CD4-positive, alpha-beta T cell (primary cell): Measurements from ENCODE around the gene ATG10. TPM values are rescaled to one million over a fixed set of nuclear protein-coding genes. Genes with fewer than 3 reads are reported as not detected.
"Not testable (repeated sequence)": the region's sequence is repeated elsewhere in the genome, so short reads cannot be mapped to it uniquely, and the experiment has no call there.

Source experiments
- ATAC-seq: fragments of 200-7000 bp; cut with Tn5 transposase; one replicate; pipeline ENCODE4 v1.10.0; 2022; ENCODE audit warnings: mild to moderate bottlenecking; ENCODE audit not compliant: poor library complexity
- CTCF ChIA-PET: fragments of 350-600 bp; sonication (Branson Sonifier 250); formaldehyde crosslinking; loops from one replicate; lab custom pipeline; 2021; ENCODE audit warnings: antibody characterized with exemption, inconsistent platforms; lab: Charles Lee
- POLR2A ChIA-PET: fragments of 350-600 bp; sonication (Branson Sonifier 250); formaldehyde crosslinking; loops from one replicate; lab custom pipeline; 2021; ENCODE audit warnings: antibody characterized with exemption, inconsistent platforms; lab: Charles Lee
- DNase-seq, 14 experiments: peaks; one replicate each; pipeline ENCODE4 v3.0.0-alpha.2; 2013 to 2020; ENCODE audit warnings: mixed read lengths in 2 of 14
- H3K27ac ChIP-seq, 2 donors: one replicate each; pipeline versions ENCODE4 v1.5.1 to v1.7.0; 2013; ENCODE audit warnings: low read length in 2 of 2, low read depth in 1 of 2, mild to moderate bottlenecking in 1 of 2
- H3K27me3 ChIP-seq, 2 experiments: 1 replicate in 1 of 2; 2 replicates in 1 of 2; pipeline versions ENCODE4 v1.6.1 to v1.7.0; 2013; ENCODE audit warnings: low read length in 2 of 2, control low read depth in 1 of 2, mild to moderate bottlenecking in 1 of 2, moderate library complexity in 1 of 2; ENCODE audit not compliant: insufficient read depth in 2 of 2, control insufficient read depth in 1 of 2
- H3K36me3 ChIP-seq: one replicate; pipeline ENCODE4 v1.6.1; 2013; ENCODE audit warnings: low read length, control low read depth; ENCODE audit not compliant: insufficient read depth
- H3K4me1 ChIP-seq: one replicate; pipeline ENCODE4 v1.6.1; 2013; ENCODE audit warnings: low read length, control low read depth; ENCODE audit not compliant: insufficient read depth
- H3K4me3 ChIP-seq: one replicate; pipeline ENCODE4 v1.5.1; 2013; ENCODE audit warnings: mild to moderate bottlenecking, low read length, moderate library complexity
- H3K9me3 ChIP-seq, 2 experiments: 1 replicate in 1 of 2; 2 replicates in 1 of 2; pipeline versions ENCODE4 v1.6.1 to v1.7.0; 2013; ENCODE audit warnings: low read length in 2 of 2, mild to moderate bottlenecking in 2 of 2, control low read depth in 1 of 2, moderate library complexity in 1 of 2; ENCODE audit not compliant: control insufficient read depth in 1 of 2, insufficient read depth in 1 of 2
- H3K27ac Mint-ChIP-seq: one replicate; pipeline ENCODE4 v1.8.0; 2020; ENCODE audit warnings: mixed read lengths
- H3K27me3 Mint-ChIP-seq: one replicate; pipeline ENCODE4 v1.8.0; 2021; ENCODE audit warnings: mixed read lengths
- H3K36me3 Mint-ChIP-seq: one replicate; pipeline ENCODE4 v1.8.0; 2021; ENCODE audit warnings: low read depth, mixed read lengths
- H3K4me1 Mint-ChIP-seq: one replicate; pipeline ENCODE4 v1.8.0; 2021; ENCODE audit warnings: low read depth, mixed read lengths
- H3K4me3 Mint-ChIP-seq: one replicate; pipeline ENCODE4 v1.8.0; 2020; ENCODE audit warnings: mild to moderate bottlenecking, mixed read lengths
- H3K9me3 Mint-ChIP-seq: one replicate; pipeline ENCODE4 v1.8.0; 2020; ENCODE audit warnings: mixed read lengths
- intact Hi-C, 2 experiments: fragments of 100-400 bp; cut with DNase I in 1 of 2; cut with micrococcal nuclease in 1 of 2; formaldehyde crosslinking; loops; one replicate each; pipeline versions ENCODE4 v1.15.1 to v1.9.0; 2023 to 2025; cut with DNase I, micrococcal nuclease
- total RNA-seq, 174 experiments: library from RNA in 2 of 174; stranded (reverse) in 2 of 174; gene quantifications; one replicate each; pipeline ENCODE4 v1.2.3 and lab custom pipeline; 2021 to 2026
- TF ChIP-seq, protein P1 (sequence below): fragments of 200-600 bp; IDR thresholded peaks from one replicate; pipeline ENCODE4 v1.8.0; 2022; ENCODE audit warnings: antibody characterized with exemption, mild to moderate bottlenecking

The ATG10 gene
- total RNA-seq, 2 experiments from 2014 or later, result 4.7 to 5.3 TPM

DNA sequence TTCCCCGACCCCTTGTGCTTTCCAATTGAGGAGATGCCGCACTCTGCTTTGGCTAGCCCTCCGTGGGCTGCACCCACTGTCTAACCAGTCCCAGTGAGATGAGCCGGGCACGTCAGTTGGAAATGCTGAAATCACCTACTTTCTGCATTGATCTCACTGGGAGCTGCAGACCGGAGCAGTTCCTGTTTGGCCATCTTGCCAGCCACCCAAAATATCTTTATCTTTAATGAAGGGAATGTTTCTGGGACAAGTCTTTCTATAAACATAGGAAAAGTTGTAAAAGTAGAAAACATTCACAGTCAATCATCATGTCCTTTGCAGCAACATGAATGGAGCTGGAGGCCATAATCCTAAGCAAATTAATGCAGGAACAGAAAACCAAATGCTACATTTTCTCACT is 158.8 kb downstream of the ATG10 start:
- Histone ChIP-seq H3K4me1 (no peaks in the 10 kb centered on the region), H3K9me3 (peaks cover 0 to 7% of the 10 kb centered on the region in 2 experiments), H3K27ac (no peak overlapping the region), H3K4me3 (no peak overlapping the region), H3K27me3 (no peaks in the 10 kb centered on the region), H3K36me3 (no peaks in the 10 kb centered on the region)
- DNase-seq (no peak), ATAC-seq (no peak)
- TF ChIP-seq, protein P1, sequence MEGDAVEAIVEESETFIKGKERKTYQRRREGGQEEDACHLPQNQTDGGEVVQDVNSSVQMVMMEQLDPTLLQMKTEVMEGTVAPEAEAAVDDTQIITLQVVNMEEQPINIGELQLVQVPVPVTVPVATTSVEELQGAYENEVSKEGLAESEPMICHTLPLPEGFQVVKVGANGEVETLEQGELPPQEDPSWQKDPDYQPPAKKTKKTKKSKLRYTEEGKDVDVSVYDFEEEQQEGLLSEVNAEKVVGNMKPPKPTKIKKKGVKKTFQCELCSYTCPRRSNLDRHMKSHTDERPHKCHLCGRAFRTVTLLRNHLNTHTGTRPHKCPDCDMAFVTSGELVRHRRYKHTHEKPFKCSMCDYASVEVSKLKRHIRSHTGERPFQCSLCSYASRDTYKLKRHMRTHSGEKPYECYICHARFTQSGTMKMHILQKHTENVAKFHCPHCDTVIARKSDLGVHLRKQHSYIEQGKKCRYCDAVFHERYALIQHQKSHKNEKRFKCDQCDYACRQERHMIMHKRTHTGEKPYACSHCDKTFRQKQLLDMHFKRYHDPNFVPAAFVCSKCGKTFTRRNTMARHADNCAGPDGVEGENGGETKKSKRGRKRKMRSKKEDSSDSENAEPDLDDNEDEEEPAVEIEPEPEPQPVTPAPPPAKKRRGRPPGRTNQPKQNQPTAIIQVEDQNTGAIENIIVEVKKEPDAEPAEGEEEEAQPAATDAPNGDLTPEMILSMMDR, result no peak
- no peaks in the 10 kb centered on the region for H3K27me3 Mint-ChIP-seq
- peaks cover 23% of the 10 kb centered on the region for H3K9me3 Mint-ChIP-seq
- CTCF ChIA-PET, result no interaction called here
- H3K4me3 Mint-ChIP-seq, result no peak overlapping the region
- POLR2A ChIA-PET, result no interaction called here
- no peaks in the 10 kb centered on the region for H3K4me1 Mint-ChIP-seq
- intact Hi-C loops, result no loop called here
- peaks cover 67% of the 10 kb centered on the region for H3K36me3 Mint-ChIP-seq
- H3K27ac Mint-ChIP-seq, result no peak overlapping the region

DNA sequence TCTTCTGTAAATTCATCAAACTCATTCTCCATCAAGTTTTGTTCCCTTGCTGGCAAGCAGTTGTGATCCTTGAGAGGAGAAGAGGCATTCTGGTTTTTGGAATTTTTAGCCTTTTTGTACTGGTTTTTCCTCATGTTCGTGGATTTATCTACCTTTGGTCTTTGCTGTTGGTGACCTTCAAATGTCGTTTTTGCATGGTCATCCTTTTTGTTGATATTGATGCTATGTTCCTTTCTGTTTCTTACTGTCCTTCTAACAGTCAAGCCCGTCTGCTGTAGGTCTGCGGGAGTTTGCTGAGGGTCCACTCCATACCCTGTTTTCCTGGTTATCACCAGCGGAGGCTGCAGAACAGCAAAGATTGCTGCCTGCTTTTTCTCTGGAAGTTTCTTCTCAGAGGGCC is 165.4 kb downstream of the ATG10 start:
- Mint-ChIP-seq H3K9me3 (peaks cover 11% of the 10 kb centered on the region), H3K36me3 (peaks cover 46% of the 10 kb centered on the region), H3K27me3 (no peaks in the 10 kb centered on the region), H3K27ac (no peak overlapping the region), H3K4me1 (no peaks in the 10 kb centered on the region), H3K4me3 (no peak overlapping the region)
- TF ChIP-seq, protein P1, result no peak
- Histone ChIP-seq H3K27me3 (no peaks in the 10 kb centered on the region), H3K36me3 (no peaks in the 10 kb centered on the region), H3K4me3 (no peak overlapping the region), H3K4me1 (no peaks in the 10 kb centered on the region), H3K9me3 (peaks cover 0 to 3% of the 10 kb centered on the region in 2 experiments), H3K27ac (no peak overlapping the region)
- intact Hi-C loops, result no loop called here
- ChIA-PET POLR2A (no interaction called here), CTCF (no interaction called here)
- no peak for ATAC-seq
- no peak for DNase-seq

DNA sequence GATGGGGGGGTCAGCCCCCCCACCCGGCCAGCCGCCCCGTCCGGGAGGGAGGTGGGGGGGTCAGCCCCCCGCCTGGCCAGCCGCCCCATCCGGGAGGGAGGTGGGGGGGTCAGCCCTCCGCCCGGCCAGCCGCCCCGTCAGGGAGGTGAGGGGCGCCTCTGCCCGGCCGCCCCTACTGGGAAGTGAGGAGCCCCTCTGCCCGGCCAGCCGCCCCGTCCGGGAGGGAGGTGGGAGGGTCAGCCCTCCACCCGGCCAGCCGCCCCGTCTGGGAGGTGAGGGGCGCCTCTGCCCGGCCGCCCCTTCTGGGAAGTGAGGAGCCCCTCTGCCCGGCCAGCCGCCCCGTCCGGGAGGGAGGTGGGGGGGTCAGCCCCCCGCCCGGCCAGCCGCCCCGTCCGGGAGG is 168.0 kb downstream of the ATG10 start:
- H3K36me3 ChIP-seq, POLR2A ChIA-PET, H3K4me1 Mint-ChIP-seq, H3K27me3 Mint-ChIP-seq, H3K4me1 ChIP-seq, H3K4me3 ChIP-seq, ATAC-seq, H3K27me3 ChIP-seq, H3K9me3 Mint-ChIP-seq, H3K27ac ChIP-seq, H3K27ac Mint-ChIP-seq, DNase-seq, H3K4me3 Mint-ChIP-seq, H3K9me3 ChIP-seq, CTCF ChIA-PET, intact Hi-C loops: not testable (repeated sequence)
- peaks cover 36% of the 10 kb centered on the region for H3K36me3 Mint-ChIP-seq

DNA sequence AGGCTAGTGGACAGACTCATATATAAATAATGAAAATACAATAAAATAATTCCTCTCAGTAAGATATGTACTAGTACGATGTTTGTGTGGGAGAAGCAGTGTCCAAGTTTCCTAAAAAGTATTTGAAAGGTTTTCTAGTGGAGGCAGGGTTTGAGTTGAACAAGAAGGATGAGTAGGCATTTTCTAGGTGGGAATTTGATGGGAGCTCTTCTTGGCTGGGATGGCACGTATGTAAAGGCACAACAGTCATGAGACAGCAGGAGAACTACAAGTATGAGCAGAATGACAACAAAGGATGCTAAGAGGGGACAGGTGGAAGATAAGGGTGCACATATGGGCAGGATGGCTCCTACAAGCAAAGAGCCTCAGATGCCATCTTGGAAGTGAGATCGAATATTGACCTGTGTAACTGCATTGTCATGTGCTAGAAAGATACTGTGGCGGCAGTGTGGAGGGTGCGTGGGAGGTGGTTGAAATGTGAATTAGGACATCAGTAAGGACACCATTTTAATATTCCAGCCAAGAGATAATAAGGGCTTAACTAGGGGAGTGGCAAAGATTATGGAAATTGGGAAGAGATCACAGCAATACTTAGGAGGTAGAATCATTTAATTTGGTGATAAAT is 170.5 kb downstream of the ATG10 start:
- H3K9me3 Mint-ChIP-seq, result peaks cover 4% of the 10 kb centered on the region
- intact Hi-C loops, result no loop called here
- Histone ChIP-seq H3K4me1 (no peaks in the 10 kb centered on the region), H3K9me3 (peaks cover 0 to 3% of the 10 kb centered on the region in 2 experiments), H3K4me3 (no peak overlapping the region), H3K27ac (no peak overlapping the region), H3K36me3 (no peaks in the 10 kb centered on the region), H3K27me3 (no peaks in the 10 kb centered on the region)
- H3K27me3 Mint-ChIP-seq, result no peaks in the 10 kb centered on the region
- CTCF ChIA-PET, result no interaction called here
- DNase-seq, result no peak
- no peak for ATAC-seq
- H3K36me3 Mint-ChIP-seq, result peaks cover 11% of the 10 kb centered on the region
- POLR2A ChIA-PET, result no interaction called here
- H3K4me3 Mint-ChIP-seq, result no peak overlapping the region
- H3K4me1 Mint-ChIP-seq, result no peaks in the 10 kb centered on the region
- TF ChIP-seq, protein P1, result no peak
- H3K27ac Mint-ChIP-seq, result no peak overlapping the region
